K562 (cell line): Measurements from ENCODE around the gene WEE1. TPM values are rescaled to one million over a fixed set of nuclear protein-coding genes. Genes with fewer than 3 reads are reported as not detected.
A peak's percentile ranks its signal among the peaks of the same experiment; 100 is the strongest.

Source experiments
- DPF2 ChIP-seq: fragments of 450-650 bp; IDR thresholded peaks from 2 replicates; pipeline ENCODE4 v1.6.1; 2016
- HSF4 ChIP-seq: fragments of 250-450 bp; sonication (Bioruptor Pico); IDR thresholded peaks from 2 replicates; pipeline ENCODE4 v2.1.2; 2022; ENCODE audit warnings: mild to moderate bottlenecking, moderate library complexity, borderline replicate concordance
- IFI16 ChIP-seq: fragments of 250-450 bp; sonication (Bioruptor Pico); IDR thresholded peaks from 2 replicates; pipeline ENCODE4 v2.1.2; 2022; ENCODE audit warnings: mild to moderate bottlenecking, inconsistent platforms
- KAT2B ChIP-seq: IDR thresholded peaks from one replicate; pipeline ENCODE4 v1.6.1; 2012; ENCODE audit warnings: low read depth, mild to moderate bottlenecking, control low read depth, inconsistent platforms, low read length, moderate library complexity
- MCM2 ChIP-seq: fragments of 450-650 bp; IDR thresholded peaks from 2 replicates; pipeline ENCODE4 v1.6.1; 2017; ENCODE audit warnings: low read depth, mild to moderate bottlenecking
- MYNN ChIP-seq, 2 experiments: sonication (generic); formaldehyde crosslinking in 1 of 2; IDR thresholded peaks; 2 replicates each; pipeline versions ENCODE4 v1.5.0 to v1.6.1; 2016 to 2020; ENCODE audit warnings: antibody characterized with exemption in 1 of 2, missing genetic modification reagents in 1 of 2
- RHOXF2B ChIP-seq: fragments of 250-450 bp; sonication (Bioruptor Pico); conservative IDR thresholded peaks from 2 replicates; pipeline ENCODE4 v1.5.1; 2021
- SP1 ChIP-seq: sonication (generic); formaldehyde crosslinking; IDR thresholded peaks from 2 replicates; pipeline ENCODE4 v1.8.1; 2022; ENCODE audit warnings: mild to moderate bottlenecking, missing genetic modification reagents
- polyA plus RNA-seq, 8 experiments: library from polyadenylated mRNA; depleted of rRNA in 4 of 8; stranded (reverse) in 5 of 8; unstranded in 3 of 8; fragments of >200 nt; fragmentation: Nextera tagmentation in 2 of 8; fragmentation: Illumina TruSeq in 1 of 8; extraction: Ambion mirVana in 2 of 8; extraction: Trizol in 1 of 8; gene quantifications; 2 replicates each; pipeline versions ENCODE4 v1.2.1 to v1.2.3, GENCODE V29; 2011 to 2014; ENCODE audit warnings: inconsistent platforms in 1 of 8, missing spikeins in 1 of 8
- total RNA-seq, 7 experiments: library from RNA; depleted of rRNA in 6 of 7; stranded (reverse); fragments of >200 nt in 6 of 7; fragmentation: Illumina TruSeq in 2 of 7; extraction: Trizol in 2 of 7; gene quantifications; 2 replicates each; pipeline versions ENCODE4 v1.2.1 to v1.2.3, GENCODE V29; 2011 to 2021; ENCODE audit warnings: low replicate concordance in 1 of 7
- TF ChIP-seq, protein P1 (sequence below): fragments of 250-450 bp; sonication (Bioruptor Pico); IDR thresholded peaks from 2 replicates; pipeline ENCODE4 v1.5.0; 2021; ENCODE audit warnings: mild to moderate bottlenecking, moderate library complexity
- TF ChIP-seq, protein P2 (sequence below): fragments of 450-650 bp; formaldehyde crosslinking; IDR thresholded peaks from 2 replicates; pipeline ENCODE4 v1.4.0; 2022; ENCODE audit warnings: missing genetic modification characterization
- TF ChIP-seq, protein P3 (sequence below), 2 experiments: fragments of 450-650 bp in 1 of 2; IDR thresholded peaks; 2 replicates each; pipeline ENCODE4 v1.6.1; 2011 to 2017; ENCODE audit warnings: low read depth in 2 of 2, antibody characterized with exemption in 1 of 2, borderline replicate concordance in 1 of 2, low read length in 1 of 2, mild to moderate bottlenecking in 1 of 2, mixed read lengths in 1 of 2; ENCODE audit not compliant: control insufficient read depth in 1 of 2
- TF ChIP-seq, protein P4 (sequence below), 2 experiments: IDR thresholded peaks; 2 replicates each; pipeline ENCODE4 v1.6.1; 2012; ENCODE audit warnings: improper control_type of control experiment in 2 of 2, low read depth in 2 of 2, low read length in 2 of 2, borderline replicate concordance in 1 of 2
- TF ChIP-seq, protein P5 (sequence below): sonication (generic); formaldehyde crosslinking; IDR thresholded peaks from 2 replicates; pipeline ENCODE4 v1.8.0; 2022; ENCODE audit warnings: mild to moderate bottlenecking, missing genetic modification reagents

WEE1 gene
- total and polyA plus RNA-seq, 9 of the 15 experiments (the other 6 are each of a cell fraction or from before 2014, with no cell fraction given) = 21.9 to 99.0 (median 67.4) TPM

DNA sequence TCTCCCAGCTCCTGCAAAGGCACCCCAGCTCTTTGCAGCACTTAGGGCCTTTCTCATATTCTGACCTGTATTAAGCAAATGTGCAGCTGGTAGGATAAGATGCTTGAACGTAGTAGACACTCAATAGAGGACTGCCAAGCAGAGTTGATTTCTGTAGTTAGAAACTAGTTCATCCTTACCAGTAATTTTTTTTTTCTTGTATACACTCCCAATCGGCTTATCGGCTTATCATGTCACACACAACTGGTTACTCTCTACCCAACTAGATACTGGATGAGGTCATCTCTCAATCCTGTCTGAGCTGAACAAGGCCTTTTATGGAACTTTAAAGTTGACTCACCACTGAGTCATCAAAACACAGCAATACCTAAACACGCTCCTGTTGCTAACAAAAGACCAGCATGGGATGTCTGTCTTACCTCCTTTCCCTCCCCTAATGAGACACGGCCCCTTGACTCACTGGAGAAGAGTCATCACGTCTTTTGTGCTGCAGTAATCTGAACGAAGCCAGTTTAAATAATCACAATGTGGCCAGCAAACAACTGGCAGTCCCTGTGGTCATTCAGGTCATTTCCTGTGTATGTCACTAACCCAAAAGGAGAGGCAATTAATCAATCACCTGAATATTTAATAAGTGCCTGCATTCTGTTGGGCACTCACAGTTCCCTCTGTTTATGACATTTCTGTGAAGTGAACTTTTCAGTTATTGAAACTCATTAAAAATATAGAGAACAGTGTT, 7.5 kb upstream of the WEE1 start (continued):
- TF ChIP-seq, protein P1, sequence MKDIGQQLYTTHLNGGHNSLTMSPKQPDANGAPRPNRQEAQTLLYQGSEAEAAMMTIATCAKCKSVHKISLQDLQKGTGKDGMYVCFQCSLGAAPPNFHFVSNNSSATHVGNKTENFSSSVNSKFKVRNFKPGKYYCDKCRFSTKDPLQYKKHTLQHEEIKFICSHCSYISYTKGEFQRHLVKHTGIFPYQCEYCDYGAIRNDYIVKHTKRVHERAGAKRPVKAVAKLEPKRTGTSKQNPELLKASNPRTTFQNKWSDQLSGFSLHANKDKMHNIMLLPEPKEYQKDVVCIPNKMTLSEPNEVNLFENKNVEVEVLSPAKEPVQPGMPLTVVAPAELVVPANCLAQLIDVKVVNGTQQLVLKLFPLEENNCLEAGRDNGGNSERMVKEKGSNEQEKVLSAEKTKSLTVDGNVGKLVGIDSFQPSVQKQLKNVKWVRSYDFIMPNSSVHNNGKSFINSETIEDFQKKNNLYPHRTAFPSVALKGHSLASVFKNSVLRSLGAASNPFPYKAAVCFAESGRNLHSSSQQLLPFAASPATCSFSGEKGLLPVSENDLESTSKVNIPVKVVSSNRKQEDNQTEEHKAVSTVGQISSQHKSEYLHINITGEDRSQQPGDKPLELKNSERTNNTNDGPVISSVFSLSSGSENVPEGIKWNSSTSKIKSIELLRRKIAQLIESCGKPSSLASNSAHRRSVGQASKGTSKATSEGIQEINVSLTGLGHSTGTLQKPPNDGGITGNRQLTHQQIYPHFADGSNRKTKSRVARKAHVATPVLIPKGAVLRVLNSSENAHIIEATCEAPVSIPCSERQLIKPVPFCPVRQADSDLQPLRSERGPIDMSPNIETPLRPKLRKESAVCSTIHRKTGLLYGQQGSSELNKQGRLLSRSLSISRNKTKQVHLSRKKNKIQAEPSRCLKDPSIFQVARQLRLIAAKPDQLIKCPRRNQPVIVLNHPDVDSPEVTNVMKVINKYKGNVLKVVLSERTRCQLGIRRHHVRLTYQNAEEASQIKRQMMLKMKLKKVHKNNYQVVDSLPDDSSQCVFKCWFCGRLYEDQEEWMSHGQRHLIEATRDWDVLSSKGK (CRISPR knock-in tag) = no peak
- TF ChIP-seq, protein P2, sequence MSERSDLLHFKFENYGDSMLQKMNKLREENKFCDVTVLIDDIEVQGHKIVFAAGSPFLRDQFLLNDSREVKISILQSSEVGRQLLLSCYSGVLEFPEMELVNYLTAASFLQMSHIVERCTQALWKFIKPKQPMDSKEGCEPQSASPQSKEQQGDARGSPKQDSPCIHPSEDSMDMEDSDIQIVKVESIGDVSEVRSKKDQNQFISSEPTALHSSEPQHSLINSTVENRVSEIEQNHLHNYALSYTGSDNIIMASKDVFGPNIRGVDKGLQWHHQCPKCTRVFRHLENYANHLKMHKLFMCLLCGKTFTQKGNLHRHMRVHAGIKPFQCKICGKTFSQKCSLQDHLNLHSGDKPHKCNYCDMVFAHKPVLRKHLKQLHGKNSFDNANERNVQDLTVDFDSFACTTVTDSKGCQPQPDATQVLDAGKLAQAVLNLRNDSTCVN = no peak
- no peak for TF ChIP-seq RHOXF2B (CRISPR knock-in tag)
- TF ChIP-seq, protein P3, sequence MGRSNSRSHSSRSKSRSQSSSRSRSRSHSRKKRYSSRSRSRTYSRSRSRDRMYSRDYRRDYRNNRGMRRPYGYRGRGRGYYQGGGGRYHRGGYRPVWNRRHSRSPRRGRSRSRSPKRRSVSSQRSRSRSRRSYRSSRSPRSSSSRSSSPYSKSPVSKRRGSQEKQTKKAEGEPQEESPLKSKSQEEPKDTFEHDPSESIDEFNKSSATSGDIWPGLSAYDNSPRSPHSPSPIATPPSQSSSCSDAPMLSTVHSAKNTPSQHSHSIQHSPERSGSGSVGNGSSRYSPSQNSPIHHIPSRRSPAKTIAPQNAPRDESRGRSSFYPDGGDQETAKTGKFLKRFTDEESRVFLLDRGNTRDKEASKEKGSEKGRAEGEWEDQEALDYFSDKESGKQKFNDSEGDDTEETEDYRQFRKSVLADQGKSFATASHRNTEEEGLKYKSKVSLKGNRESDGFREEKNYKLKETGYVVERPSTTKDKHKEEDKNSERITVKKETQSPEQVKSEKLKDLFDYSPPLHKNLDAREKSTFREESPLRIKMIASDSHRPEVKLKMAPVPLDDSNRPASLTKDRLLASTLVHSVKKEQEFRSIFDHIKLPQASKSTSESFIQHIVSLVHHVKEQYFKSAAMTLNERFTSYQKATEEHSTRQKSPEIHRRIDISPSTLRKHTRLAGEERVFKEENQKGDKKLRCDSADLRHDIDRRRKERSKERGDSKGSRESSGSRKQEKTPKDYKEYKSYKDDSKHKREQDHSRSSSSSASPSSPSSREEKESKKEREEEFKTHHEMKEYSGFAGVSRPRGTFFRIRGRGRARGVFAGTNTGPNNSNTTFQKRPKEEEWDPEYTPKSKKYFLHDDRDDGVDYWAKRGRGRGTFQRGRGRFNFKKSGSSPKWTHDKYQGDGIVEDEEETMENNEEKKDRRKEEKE (IDR thresholded peaks at IDR 0.05; ENCODE audit: borderline replicate concordance in 1 of 2, control insufficient read depth in 1 of 2, low read depth in 2 of 2, low read length in 1 of 2) = 0 out of 4 replicates have a peak, but pooled peaks of 1 of the 2 experiments have one; percentile 76
- TF ChIP-seq DPF2 = peak; percentile 99
- TF ChIP-seq IFI16 = no peak
- TF ChIP-seq MCM2 = no peak
- no peak for TF ChIP-seq HSF4 (CRISPR knock-in tag)
- no peak for TF ChIP-seq KAT2B
- peak; percentile 85; the same call in 1 of the 2 replicates for TF ChIP-seq SP1 (CRISPR knock-in tag)
- peak; percentile 69; the same call in 1 of the 2 replicates for TF ChIP-seq MYNN (IDR thresholded peaks at IDR 0.05)
- TF ChIP-seq MYNN (CRISPR knock-in tag; IDR thresholded peaks at IDR 0.05) = no peak
- TF ChIP-seq, protein P4, sequence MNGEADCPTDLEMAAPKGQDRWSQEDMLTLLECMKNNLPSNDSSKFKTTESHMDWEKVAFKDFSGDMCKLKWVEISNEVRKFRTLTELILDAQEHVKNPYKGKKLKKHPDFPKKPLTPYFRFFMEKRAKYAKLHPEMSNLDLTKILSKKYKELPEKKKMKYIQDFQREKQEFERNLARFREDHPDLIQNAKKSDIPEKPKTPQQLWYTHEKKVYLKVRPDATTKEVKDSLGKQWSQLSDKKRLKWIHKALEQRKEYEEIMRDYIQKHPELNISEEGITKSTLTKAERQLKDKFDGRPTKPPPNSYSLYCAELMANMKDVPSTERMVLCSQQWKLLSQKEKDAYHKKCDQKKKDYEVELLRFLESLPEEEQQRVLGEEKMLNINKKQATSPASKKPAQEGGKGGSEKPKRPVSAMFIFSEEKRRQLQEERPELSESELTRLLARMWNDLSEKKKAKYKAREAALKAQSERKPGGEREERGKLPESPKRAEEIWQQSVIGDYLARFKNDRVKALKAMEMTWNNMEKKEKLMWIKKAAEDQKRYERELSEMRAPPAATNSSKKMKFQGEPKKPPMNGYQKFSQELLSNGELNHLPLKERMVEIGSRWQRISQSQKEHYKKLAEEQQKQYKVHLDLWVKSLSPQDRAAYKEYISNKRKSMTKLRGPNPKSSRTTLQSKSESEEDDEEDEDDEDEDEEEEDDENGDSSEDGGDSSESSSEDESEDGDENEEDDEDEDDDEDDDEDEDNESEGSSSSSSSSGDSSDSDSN (IDR thresholded peaks at IDR 0.05; ENCODE audit: borderline replicate concordance in 1 of 2, low read depth in 2 of 2, low read length in 2 of 2) = 0 out of 4 replicates have a peak, but pooled peaks of 1 of the 2 experiments have one; percentile 33
- TF ChIP-seq, protein P5, sequence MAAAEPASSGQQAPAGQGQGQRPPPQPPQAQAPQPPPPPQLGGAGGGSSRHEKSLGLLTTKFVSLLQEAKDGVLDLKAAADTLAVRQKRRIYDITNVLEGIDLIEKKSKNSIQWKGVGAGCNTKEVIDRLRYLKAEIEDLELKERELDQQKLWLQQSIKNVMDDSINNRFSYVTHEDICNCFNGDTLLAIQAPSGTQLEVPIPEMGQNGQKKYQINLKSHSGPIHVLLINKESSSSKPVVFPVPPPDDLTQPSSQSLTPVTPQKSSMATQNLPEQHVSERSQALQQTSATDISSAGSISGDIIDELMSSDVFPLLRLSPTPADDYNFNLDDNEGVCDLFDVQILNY = no peak
